Thyroid gland (tissue), 4 donors: ENCODE data around the gene PGGHG.

Experiments
- POLR2A ChIP-seq, 2 donors: fragments of 450-650 bp; IDR thresholded peaks; one replicate each; pipeline ENCODE4 v1.6.1; 2017; ENCODE audit warnings: antibody characterized with exemption in 2 of 2, mild to moderate bottlenecking in 2 of 2, moderate library complexity in 1 of 2
- TF ChIP-seq, protein P1 (sequence below), 6 experiments: fragments of 200-600 bp in 3 of 6; fragments of 450-650 bp in 3 of 6; sonication (generic) in 3 of 6; IDR thresholded peaks; one replicate each; pipeline ENCODE4 v1.5.1; 2016 to 2019; ENCODE audit warnings: antibody characterized with exemption in 6 of 6, mild to moderate bottlenecking in 2 of 6, inconsistent platforms in 1 of 6, moderate library complexity in 1 of 6

DNA sequence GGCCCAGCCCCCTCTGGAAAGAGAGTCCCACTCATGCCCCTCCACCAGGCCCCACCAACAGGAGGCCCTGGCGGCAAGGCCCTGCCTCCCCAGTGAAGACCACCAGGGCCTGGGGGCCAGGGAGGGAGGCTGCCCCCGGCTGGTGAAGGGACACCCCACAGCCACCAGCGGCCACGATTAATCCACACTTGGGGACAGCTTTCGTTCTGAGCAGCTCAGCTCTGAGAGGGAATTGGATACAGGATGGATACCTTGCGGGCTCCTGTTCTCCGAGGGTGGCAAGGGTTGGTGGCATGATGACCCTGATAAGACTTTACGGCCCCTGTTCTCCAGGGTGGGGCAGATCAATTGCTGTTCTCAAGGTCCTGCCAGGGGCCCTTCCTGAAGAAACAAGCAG lies 17.6 kb upstream of the PGGHG start:
- TF ChIP-seq, protein P1, sequence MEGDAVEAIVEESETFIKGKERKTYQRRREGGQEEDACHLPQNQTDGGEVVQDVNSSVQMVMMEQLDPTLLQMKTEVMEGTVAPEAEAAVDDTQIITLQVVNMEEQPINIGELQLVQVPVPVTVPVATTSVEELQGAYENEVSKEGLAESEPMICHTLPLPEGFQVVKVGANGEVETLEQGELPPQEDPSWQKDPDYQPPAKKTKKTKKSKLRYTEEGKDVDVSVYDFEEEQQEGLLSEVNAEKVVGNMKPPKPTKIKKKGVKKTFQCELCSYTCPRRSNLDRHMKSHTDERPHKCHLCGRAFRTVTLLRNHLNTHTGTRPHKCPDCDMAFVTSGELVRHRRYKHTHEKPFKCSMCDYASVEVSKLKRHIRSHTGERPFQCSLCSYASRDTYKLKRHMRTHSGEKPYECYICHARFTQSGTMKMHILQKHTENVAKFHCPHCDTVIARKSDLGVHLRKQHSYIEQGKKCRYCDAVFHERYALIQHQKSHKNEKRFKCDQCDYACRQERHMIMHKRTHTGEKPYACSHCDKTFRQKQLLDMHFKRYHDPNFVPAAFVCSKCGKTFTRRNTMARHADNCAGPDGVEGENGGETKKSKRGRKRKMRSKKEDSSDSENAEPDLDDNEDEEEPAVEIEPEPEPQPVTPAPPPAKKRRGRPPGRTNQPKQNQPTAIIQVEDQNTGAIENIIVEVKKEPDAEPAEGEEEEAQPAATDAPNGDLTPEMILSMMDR (IDR thresholded peaks at IDR 0.05), result no peak
- no peak for TF ChIP-seq POLR2A (IDR thresholded peaks at IDR 0.05)
